Astrocyte of the spinal cord (primary cell): ENCODE data around the gene NUMB.
A peak's percentile ranks its signal among the peaks of the same experiment; 100 is the strongest.

Experiments used
- DNase-seq: peaks from one replicate; pipeline ENCODE4 v3.0.0; 2011; ENCODE audit warnings: low read depth, low spot score
- H3K4me3 ChIP-seq: 2 replicates; pipeline ENCODE4 v1.5.1; 2011; ENCODE audit warnings: low read depth, mild to moderate bottlenecking, low read length, moderate library complexity
- CTCF ChIP-seq: IDR thresholded peaks from 2 replicates; pipeline ENCODE4 v1.5.1; 2012; ENCODE audit warnings: low read depth, mild to moderate bottlenecking, low read length, inconsistent platforms
- in situ Hi-C: cut with HindIII; loops from 2 replicates; pipeline ENCODE4 v1.10.0; 2017; ENCODE audit warnings: low sequenced_read_pairs

The NUMB gene

DNA sequence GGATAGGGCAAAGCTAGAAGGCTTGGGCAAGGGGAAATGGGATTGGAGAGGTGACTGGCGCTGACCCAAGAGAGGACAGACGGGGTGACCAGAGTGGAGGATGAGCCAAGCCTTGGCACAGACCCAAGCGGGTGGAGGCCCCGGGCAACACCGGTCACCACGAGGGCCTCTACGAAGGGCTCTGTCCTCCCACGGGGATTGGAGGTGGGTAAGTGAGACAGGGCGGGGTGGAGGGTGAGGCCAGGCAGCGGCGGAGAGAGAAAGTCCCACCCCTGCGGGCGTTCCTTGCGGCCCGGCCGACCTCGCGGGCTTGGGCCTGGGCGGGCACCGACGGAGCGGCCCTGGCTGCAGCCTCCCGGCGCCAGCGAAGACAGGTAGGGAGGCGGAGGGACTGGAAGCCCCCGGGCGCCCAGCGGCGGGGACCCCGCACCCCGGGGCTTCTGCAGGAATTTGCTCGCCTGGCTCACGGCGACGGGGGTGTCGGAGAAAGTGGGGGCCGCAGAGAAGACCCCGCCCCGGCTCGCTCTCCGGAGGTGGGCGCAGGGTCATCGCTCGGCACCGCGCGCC lies 221.0 kb downstream of the NUMB start, which contains the start of gene PAPLN:
PAPLN (plus strand) TSS at position 288 of the 567 bp plus-strand sequence. CDS start 2,273 bp downstream, outside the sequence.
- H3K4me3 ChIP-seq = peak within 1 kb of the TSS; percentile 44
- in situ Hi-C loops = no loop called here
- no peak for DNase-seq
- TF ChIP-seq CTCF = no peak

GRCh38 chr14:73236752-73237218 lies 221.6 kb downstream of the NUMB start:
- H3K4me3 ChIP-seq = no peak overlapping the region
- no peak for TF ChIP-seq CTCF
- DNase-seq = no peak
- in situ Hi-C loops = no loop called here

GRCh38 chr14:73236157-73236556 lies 222.2 kb downstream of the NUMB start:
- H3K4me3 ChIP-seq = no peak overlapping the region
- no peak for DNase-seq
- TF ChIP-seq CTCF = no peak
- in situ Hi-C loops = no loop called here

GRCh38 chr14:73235531-73236155 lies 222.7 kb downstream of the NUMB start:
- H3K4me3 ChIP-seq = no peak overlapping the region
- TF ChIP-seq CTCF = no peak
- in situ Hi-C loops = no loop called here
- DNase-seq = peak; percentile 52

DNA sequence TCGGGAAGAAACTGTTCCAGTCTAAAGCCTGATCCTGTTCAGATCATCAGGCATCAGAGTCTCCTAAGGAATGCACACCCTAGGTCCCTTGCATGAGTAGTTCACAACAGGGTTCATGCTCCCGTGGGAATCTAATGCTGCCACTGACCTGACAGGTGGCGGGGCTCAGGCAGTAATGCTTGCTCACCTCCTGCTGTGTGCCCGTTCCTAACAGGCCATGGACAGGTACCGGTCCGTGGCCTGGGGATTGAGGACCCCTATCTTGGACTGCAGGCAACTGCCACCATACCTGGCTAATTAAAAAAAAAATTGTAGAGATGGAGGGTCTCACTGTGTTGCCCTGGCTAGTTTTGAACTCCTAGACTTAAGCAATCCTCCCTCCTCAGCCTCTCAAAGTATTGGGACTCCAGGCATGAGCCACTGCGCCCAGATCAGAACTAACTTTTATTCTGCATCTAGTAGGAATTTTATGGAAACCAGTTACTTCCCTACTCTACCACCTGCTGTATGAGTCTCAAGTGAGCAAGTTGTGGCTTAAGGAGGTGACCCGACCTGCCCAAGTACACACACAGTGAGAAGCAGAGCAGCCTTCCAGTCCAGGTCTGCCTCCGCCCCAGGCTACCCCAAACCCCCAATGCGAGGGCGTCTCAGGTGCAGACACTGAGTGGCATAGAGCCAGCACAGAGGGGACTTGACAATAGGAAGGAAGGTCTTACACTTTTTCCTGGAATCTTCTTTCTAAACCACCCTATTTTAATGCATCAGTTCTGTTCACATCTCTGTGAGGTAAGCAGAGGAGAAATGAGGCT lies 223.6 kb downstream of the NUMB start:
- in situ Hi-C loops = no loop called here
- H3K4me3 ChIP-seq = no peak overlapping the region
- DNase-seq = no peak
- no peak for TF ChIP-seq CTCF

DNA sequence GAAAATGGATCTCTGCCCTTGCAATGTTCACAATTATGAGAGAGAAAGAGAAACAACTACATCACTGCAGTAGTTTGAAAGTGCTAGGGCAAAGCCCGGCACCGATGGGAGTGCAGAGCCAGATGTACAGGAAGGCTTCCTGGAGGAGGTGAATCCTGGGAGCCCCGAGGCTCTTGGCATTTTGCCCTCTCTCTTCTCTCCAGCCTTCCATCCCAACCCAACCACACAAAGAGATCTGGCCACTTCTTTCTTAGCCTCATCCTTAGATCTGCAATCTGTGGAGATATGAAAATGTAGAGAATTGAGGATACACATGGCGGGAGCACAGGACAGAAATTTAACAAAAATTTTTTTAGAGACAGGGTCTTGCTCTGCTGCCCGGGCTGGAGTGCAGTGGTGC lies 224.3 kb downstream of the NUMB start:
- TF ChIP-seq CTCF = no peak
- in situ Hi-C loops = no loop called here
- no peak overlapping the region for H3K4me3 ChIP-seq
- no peak for DNase-seq
